HG02885 (cell line): ENCODE results near the gene PIK3C2B.

Experiments used
- ATAC-seq: cut with Tn5 transposase; IDR thresholded peaks from one replicate; pipeline ENCODE4 v1.9.1; 2021; ENCODE audit warnings: mild to moderate bottlenecking; ENCODE audit not compliant: unreplicated experiment, poor library complexity

Gene PIK3C2B

GRCh38 chr1:204446413-204447111 lies 48.0 kb downstream of the PIK3C2B start:
- ATAC-seq = no peak

- no peak for ATAC-seq
Measured at GRCh38 chr1:204445860-204446412, 48.7 kb downstream of the PIK3C2B start.
